Raji (cell line): ENCODE measurements around the gene ARAP3.

Experiments
- POLR2A ChIP-seq: IDR thresholded peaks from 2 replicates; pipeline ENCODE4 v1.6.1; 2011; ENCODE audit warnings: low read depth, low read length, control low read depth; ENCODE audit not compliant: insufficient read depth

ARAP3 gene

DNA sequence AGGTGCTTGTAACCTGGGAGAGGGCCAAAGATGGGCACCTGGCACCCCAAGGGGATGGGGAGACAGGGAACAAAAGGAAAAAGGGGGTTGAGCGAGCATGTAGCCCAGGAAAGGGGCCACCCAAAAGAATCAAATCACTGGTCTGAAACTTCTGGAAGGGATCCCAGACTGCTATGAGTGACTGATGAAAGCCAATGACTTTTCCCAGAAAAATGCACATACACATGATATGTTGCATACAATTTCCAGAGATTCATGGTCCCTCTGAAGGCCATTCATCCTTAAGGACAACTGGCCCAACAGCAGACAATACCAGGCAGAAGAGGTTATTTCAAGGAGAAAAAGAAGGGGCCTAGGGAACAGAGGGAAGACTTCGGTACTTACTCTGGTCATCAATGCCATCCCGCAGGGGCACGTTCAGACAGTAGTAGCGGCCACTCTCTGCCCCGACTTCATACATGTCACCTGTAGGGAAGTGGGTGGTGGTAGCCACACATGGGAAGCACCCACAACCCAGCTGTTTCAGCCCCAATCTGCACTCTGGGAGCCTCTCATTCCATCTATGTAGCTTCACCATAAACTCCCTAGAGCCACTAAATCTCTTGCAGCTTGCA lies 53.7 kb downstream of the ARAP3 start:
- TF ChIP-seq POLR2A = no peak

DNA sequence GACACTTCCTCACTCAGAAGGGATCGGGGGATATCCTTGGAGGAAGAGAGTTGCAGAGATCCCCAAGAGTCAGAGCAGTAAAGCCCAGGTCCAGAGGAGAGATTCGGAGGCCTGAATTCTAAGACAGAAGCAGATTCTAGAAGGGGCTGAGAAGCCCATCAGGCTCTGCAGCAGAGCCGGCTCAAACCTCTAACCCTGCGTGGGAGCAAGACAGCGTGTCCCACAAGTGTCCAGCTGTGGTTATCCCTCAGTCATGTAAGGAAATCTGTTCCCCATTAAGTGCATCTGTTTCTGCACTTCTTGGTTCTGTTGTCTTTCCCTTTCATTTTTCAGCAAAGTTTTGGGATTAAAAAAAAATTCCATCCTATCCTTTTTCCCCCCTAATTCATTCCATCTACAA lies 58.4 kb downstream of the ARAP3 start:
- no peak for TF ChIP-seq POLR2A

- no peak for TF ChIP-seq POLR2A
These were observed 58.8 kb downstream of the ARAP3 start for GRCh38 chr5:141623186-141623585.

- peak; percentile 64 for TF ChIP-seq POLR2A
These were observed 63.1 kb downstream of the ARAP3 start, which contains the start of gene DIAPH1 for GRCh38 chr5:141618804-141619554. TSS of gene DIAPH1 (minus strand) at chr5:141619000. CDS start at chr5:141618914, 86 bp downstream.

DNA sequence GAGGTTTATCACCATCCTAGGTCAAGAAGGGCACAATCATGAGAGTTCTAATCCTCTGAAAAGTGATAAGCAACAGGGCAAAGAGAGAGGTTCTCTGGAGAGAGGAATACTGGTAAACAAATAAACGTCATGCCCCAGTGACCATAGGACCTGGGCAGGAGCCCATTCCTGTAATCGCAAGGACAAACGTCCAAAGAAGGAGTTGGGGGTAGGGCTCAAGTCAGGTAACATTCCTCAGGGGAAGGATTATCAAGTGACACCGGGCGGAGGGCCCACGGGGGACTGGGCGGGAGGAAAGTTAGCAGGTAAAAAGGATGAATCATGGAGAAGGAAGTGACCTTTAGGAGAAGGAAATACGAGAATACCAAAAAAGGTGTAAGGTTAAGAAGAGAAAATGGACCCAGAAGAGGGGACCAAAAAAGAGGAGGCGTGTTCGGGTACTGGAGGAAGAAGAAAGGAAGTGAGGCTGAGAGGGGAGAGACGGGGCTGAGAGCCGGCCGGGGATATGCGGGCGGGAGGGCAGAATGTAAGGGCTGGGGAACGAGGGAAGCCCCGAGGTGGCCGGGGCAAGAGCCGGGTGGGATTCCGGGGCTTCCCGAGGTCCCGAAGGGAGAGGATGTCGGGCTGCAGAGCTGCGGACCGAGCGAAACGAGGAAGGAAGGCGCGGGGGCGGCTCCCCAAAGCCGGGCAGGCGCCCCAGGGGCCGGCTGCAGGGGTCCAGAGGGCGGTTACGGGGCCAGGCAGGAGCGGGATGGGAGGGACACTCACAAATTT lies 63.8 kb downstream of the ARAP3 start:
- TF ChIP-seq POLR2A = no peak; the same call in 1 of the 2 replicates

DNA sequence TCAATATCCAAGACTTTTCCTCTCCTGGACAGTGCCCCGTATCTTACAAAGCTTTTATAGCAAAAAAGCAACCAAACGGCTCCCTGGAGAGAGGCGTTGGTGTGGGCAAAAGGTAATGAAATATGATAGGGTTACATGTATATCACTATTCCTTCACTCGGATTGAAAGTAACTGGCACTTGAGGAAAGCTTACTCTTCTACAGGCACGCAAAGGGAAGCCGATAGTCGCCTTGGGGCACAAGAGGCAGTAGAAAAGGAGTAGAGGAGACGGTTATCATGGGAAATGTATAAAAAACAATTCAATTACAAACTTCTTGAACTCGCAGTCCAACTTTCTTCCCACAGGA lies 64.4 kb downstream of the ARAP3 start:
- TF ChIP-seq POLR2A = no peak

GRCh38 chr5:141617128-141617527 lies 64.9 kb downstream of the ARAP3 start:
- TF ChIP-seq POLR2A = no peak

GRCh38 chr5:141615991-141616720 lies 65.9 kb downstream of the ARAP3 start:
- no peak for TF ChIP-seq POLR2A

- no peak for TF ChIP-seq POLR2A
These were observed 68.7 kb downstream of the ARAP3 start for GRCh38 chr5:141613344-141613743.

GRCh38 chr5:141611289-141611688 lies 70.7 kb downstream of the ARAP3 start:
- no peak for TF ChIP-seq POLR2A

GRCh38 chr5:141609044-141609443 lies 73.0 kb downstream of the ARAP3 start:
- TF ChIP-seq POLR2A = no peak

DNA sequence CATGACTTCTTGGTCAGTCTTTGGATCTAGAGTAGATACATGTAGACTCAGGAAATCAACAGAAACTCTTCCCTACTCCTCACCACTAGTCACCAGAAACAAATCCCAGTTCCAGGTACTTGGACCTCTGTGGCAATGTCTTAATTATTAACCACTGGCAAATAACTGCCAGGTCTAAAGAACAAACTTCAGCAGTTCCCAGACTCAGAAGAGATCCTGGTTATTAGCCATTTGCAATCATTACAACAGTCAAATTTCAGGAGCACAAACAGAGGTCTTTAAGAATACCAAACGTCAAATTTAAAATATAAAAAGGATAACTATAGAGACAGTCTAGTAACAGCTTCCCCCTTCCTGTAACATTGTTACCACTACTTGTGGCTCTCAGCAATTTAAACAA lies 73.5 kb downstream of the ARAP3 start:
- no peak for TF ChIP-seq POLR2A

DNA sequence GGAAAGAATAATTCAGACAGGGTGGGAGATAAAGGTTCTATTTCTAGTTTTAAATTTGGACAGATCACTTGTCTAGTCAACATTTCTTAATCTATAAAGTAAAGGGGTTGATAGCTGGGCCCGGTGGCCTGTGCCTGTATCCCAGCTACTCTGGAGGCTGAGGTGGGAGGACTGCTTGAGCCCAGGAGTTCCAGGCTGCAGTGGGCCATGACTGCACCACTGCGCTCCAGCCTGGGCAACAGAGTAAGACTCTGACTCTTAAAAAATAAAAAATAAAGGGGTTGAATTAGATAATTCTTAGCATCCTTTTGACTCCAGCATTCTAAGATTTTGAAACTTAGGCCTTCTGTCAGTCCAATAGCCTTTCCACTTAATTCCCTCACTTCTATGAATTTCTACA lies 74.0 kb downstream of the ARAP3 start:
- no peak for TF ChIP-seq POLR2A

DNA sequence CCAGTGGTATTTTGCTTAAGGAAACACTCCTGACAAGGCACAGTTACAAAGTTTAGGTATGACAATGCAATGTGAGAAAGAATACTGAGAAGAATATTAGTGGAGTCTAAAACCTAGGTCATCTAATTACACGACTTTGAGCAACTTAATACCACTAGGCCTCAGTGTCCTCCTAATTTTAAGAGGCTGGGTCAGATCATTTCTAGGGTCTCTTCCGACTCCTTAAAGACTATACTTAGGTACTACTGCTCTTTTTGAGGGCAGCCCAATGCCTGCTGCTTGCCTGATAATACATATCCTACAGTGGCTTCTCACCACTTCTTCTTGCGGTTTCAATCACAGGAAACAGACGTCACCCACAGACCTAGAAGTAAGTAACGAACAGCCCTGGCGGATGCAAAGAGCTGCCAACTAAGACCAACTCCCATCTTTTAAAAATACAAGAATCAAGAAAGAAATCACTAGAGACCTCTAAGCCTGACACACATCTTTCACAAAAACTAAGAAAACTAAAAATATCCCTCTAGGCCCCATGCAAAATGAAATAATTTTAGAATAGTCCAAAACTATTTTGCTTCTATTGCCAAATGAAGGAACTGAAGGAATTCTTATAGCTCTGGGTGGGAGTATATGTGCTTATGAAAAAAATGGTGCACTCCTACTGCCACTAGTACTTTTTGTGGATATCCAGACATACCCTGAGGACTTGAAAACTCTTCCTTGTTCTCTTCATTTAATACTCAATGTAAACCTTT lies 76.3 kb downstream of the ARAP3 start:
- no peak for TF ChIP-seq POLR2A
